SK-N-SH (cell line): Measurements from ENCODE around the gene PARP9. TPM values are rescaled to one million over a fixed set of nuclear protein-coding genes. Genes with fewer than 3 reads are reported as not detected.

Experiments
- CTCF ChIA-PET: fragments of 300-600, 350-600 bp; formaldehyde crosslinking; extraction: SDS; loops from one replicate; lab custom pipeline; 2021; lab: Yijun Ruan, JAX
- POLR2A ChIA-PET: fragments of 350-600 bp; sonication (Branson Sonifier 250); formaldehyde crosslinking; extraction: SDS; loops from one replicate; lab custom pipeline; 2020; ENCODE audit warnings: antibody characterized with exemption, inconsistent platforms; lab: Yijun Ruan, JAX
- DNase-seq: peaks from one replicate; pipeline ENCODE4 v3.0.0; 2012
- H2AFZ ChIP-seq: fragments of 200-600 bp; sonication (generic); 2 replicates; pipeline ENCODE4 v1.8.1; 2016; ENCODE audit warnings: antibody characterized with exemption, mild to moderate bottlenecking, low read depth
- H3F3A ChIP-seq: fragments of 200-600 bp; sonication (generic); replicated peaks from 2 replicates; pipeline ENCODE3; 2016; ENCODE audit warnings: antibody characterized with exemption, mild to moderate bottlenecking; ENCODE audit not compliant: insufficient read depth
- H3K27ac ChIP-seq, 2 experiments: fragments of 200-500 bp in 1 of 2; fragments of 200-600 bp in 1 of 2; sonication (Bioruptor generic) in 1 of 2; sonication (generic), shearing (Covaris generic) in 1 of 2; 2 replicates each; pipeline versions ENCODE4 v1.5.1 to v1.6.1; 2014 to 2016; ENCODE audit warnings: low read depth in 2 of 2, inconsistent platforms in 1 of 2, low read length in 1 of 2, mild to moderate bottlenecking in 1 of 2, mixed read lengths in 1 of 2
- H3K27me3 ChIP-seq: fragments of 200-600 bp; sonication (generic), shearing (Covaris generic); 2 replicates; pipeline ENCODE4 v1.6.1; 2016; ENCODE audit warnings: mixed run types; ENCODE audit not compliant: insufficient read depth
- H3K36me3 ChIP-seq, 2 experiments: fragments of 200-500 bp in 1 of 2; fragments of 200-600 bp in 1 of 2; sonication (Bioruptor generic) in 1 of 2; sonication (generic) in 1 of 2; replicated peaks in 1 of 2; 2 replicates each; pipeline versions ENCODE3 to v1.5.1; 2014 to 2016; ENCODE audit warnings: low read length in 1 of 2, mild to moderate bottlenecking in 1 of 2; ENCODE audit not compliant: insufficient read depth in 2 of 2, control insufficient read depth in 1 of 2
- H3K4me1 ChIP-seq, 2 experiments: fragments of 200-500 bp in 1 of 2; fragments of 200-600 bp in 1 of 2; sonication (Bioruptor generic) in 1 of 2; sonication (generic), shearing (Covaris generic) in 1 of 2; 2 replicates each; pipeline versions ENCODE4 v1.5.1 to v1.6.1; 2014 to 2016; ENCODE audit warnings: low read depth in 1 of 2, low read length in 1 of 2, mixed run types in 1 of 2; ENCODE audit not compliant: insufficient read depth in 2 of 2, control insufficient read depth in 1 of 2
- H3K4me2 ChIP-seq: fragments of 200-600 bp; sonication (generic), shearing (Covaris generic); 2 replicates; pipeline ENCODE4 v1.6.1; 2017; ENCODE audit warnings: mixed run types
- H3K4me3 ChIP-seq, 2 experiments: fragments of 200-500 bp in 1 of 2; fragments of 200-600 bp in 1 of 2; sonication (Bioruptor generic) in 1 of 2; sonication (generic), shearing (Covaris generic) in 1 of 2; 2 replicates each; pipeline versions ENCODE4 v1.5.1 to v1.8.1; 2014 to 2016; ENCODE audit warnings: low read depth in 2 of 2, inconsistent platforms in 1 of 2, low read length in 1 of 2, mild to moderate bottlenecking in 1 of 2, mixed read lengths in 1 of 2, moderate library complexity in 1 of 2
- H3K79me2 ChIP-seq: fragments of 200-600 bp; sonication (generic); 2 replicates; pipeline ENCODE4 v1.8.1; 2017; ENCODE audit warnings: mild to moderate bottlenecking; ENCODE audit not compliant: insufficient read depth
- H3K9ac ChIP-seq: fragments of 200-600 bp; sonication (generic); 2 replicates; pipeline ENCODE4 v1.6.1; 2017; ENCODE audit warnings: mixed run types
- H3K9me2 ChIP-seq: fragments of 200-600 bp; sonication (generic); 2 replicates; pipeline ENCODE4 v1.6.1; 2017; ENCODE audit warnings: mixed run types
- H3K9me3 ChIP-seq: fragments of 200-600 bp; sonication (generic); 2 replicates; pipeline ENCODE4 v1.6.1; 2017; ENCODE audit warnings: mixed run types, mild to moderate bottlenecking, moderate library complexity
- H4K20me1 ChIP-seq: fragments of 200-600 bp; sonication (generic); 2 replicates; pipeline ENCODE4 v1.6.1; 2017; ENCODE audit warnings: mild to moderate bottlenecking, mixed run types; ENCODE audit not compliant: insufficient read depth
- CTCF ChIP-seq: fragments of 200-600 bp; sonication (generic); IDR thresholded peaks from 2 replicates; pipeline ENCODE4 v1.6.1; 2017; ENCODE audit warnings: antibody characterized with exemption, mild to moderate bottlenecking, moderate library complexity
- FOXJ3 ChIP-seq: sonication (generic); formaldehyde crosslinking; IDR thresholded peaks from 2 replicates; pipeline ENCODE4 v1.5.1; 2020; ENCODE audit warnings: mild to moderate bottlenecking, missing genetic modification reagents
- GABPA ChIP-seq: IDR thresholded peaks from 2 replicates; pipeline ENCODE4 v1.4.0; 2012; ENCODE audit warnings: low read depth, mild to moderate bottlenecking
- IRF3 ChIP-seq: fragments of 150-350 bp; IDR thresholded peaks from 2 replicates; pipeline ENCODE4 v1.6.1; 2016; ENCODE audit warnings: mild to moderate bottlenecking, low read depth, low read length
- NRF1 ChIP-seq: IDR thresholded peaks from 2 replicates; pipeline ENCODE4 v1.6.1; 2012; ENCODE audit warnings: low read depth, mild to moderate bottlenecking, low read length
- POLR2AphosphoS5 ChIP-seq: IDR thresholded peaks from 2 replicates; pipeline ENCODE4 v1.6.1; 2012; ENCODE audit warnings: low read depth, low read length
- RCOR1 ChIP-seq: fragments of 150-350 bp; IDR thresholded peaks from 2 replicates; pipeline ENCODE4 v1.6.1; 2017; ENCODE audit warnings: antibody characterized with exemption, low read length
- REST ChIP-seq: IDR thresholded peaks from 2 replicates; pipeline ENCODE4 v1.6.1; 2012; ENCODE audit warnings: mild to moderate bottlenecking, low read depth, low read length, moderate library complexity
- SIN3A ChIP-seq: IDR thresholded peaks from 2 replicates; pipeline ENCODE4 v1.6.1; 2012; ENCODE audit warnings: low read depth, mild to moderate bottlenecking, low read length, moderate library complexity, borderline replicate concordance
- SMC3 ChIP-seq: IDR thresholded peaks from 2 replicates; pipeline ENCODE4 v1.6.1; 2012; ENCODE audit warnings: low read depth, low read length, improper control_type of control experiment
- TEAD4 ChIP-seq: IDR thresholded peaks from 2 replicates; pipeline ENCODE4 v1.4.0; 2012; ENCODE audit warnings: mild to moderate bottlenecking, borderline replicate concordance; ENCODE audit not compliant: insufficient read depth
- YY1 ChIP-seq: IDR thresholded peaks from 2 replicates; pipeline ENCODE4 v1.4.0; 2012; ENCODE audit warnings: low read depth, mild to moderate bottlenecking
- ZBTB33 ChIP-seq: IDR thresholded peaks from 2 replicates; pipeline ENCODE4 v1.4.0; 2012; ENCODE audit warnings: low read depth, borderline replicate concordance
- WGBS: methylation state at CpG from one replicate; pipeline ENCODE4 v1.1.6; 2017; ENCODE audit warnings: low lambda C conversion rate; 5-methylcytosine and 5-hydroxymethylcytosine counted together
- polyA plus RNA-seq, 3 experiments: library from polyadenylated mRNA; depleted of rRNA; stranded (reverse); fragments of >200 nt; gene quantifications; 2 replicates each; pipeline ENCODE4 v1.2.3, GENCODE V29; 2012

PARP9 gene
- polyA plus RNA-seq, 1 of the 3 experiments (the other 2 are of a cell fraction): 13.5 TPM

GRCh38 chr3:122538956-122539490, 25.1 kb downstream of the PARP9 start:
- no peak overlapping the region for H2AFZ ChIP-seq
- no peaks in the 10 kb centered on the region for H4K20me1 ChIP-seq
- no peak overlapping the region for H3K4me3 ChIP-seq
- 0 out of 4 replicates have a peak, but pooled peaks cover 0 to under 1% of the 10 kb centered on the region in 2 experiments for H3K4me1 ChIP-seq
- POLR2A ChIA-PET: no interaction called here
- H3K27ac ChIP-seq: no peak overlapping the region
- H3K9me2 ChIP-seq: no peaks in the 10 kb centered on the region
- DNase-seq: no peak
- H3K27me3 ChIP-seq: no peaks in the 10 kb centered on the region
- CTCF ChIA-PET: no interaction called here
- no peak overlapping the region for H3K9ac ChIP-seq
- H3K79me2 ChIP-seq: no peaks in the 10 kb centered on the region
- H3K36me3 ChIP-seq: peaks cover 13 to 25% of the 10 kb centered on the region in 2 experiments
- H3F3A ChIP-seq: peaks cover 5% of the 10 kb centered on the region
- no peak overlapping the region for H3K4me2 ChIP-seq
- WGBS: 93% methylated on average over 7 of the region's 7 CpGs
- TF ChIP-seq SIN3A: no peak
- TF ChIP-seq GABPA: no peak
- TF ChIP-seq NRF1: no peak
- TF ChIP-seq FOXJ3 (CRISPR knock-in tag): no peak
- TF ChIP-seq TEAD4: no peak
- no peak for TF ChIP-seq POLR2AphosphoS5
- TF ChIP-seq REST: no peak
- TF ChIP-seq RCOR1: no peak
- no peak for TF ChIP-seq IRF3
- no peak for TF ChIP-seq ZBTB33
- no peak for TF ChIP-seq CTCF
- TF ChIP-seq YY1: no peak
- TF ChIP-seq SMC3: no peak
- no peaks in the 10 kb centered on the region for H3K9me3 ChIP-seq
